Suppressor macrophage treated with lipopolysaccharide for 1 hour (primary cell): ENCODE results near the gene TSPEAR.

Source experiments
- DNase-seq, 3 donors: peaks; one replicate each; pipeline ENCODE4 v3.0.0-alpha.2; 2020 to 2022

Gene TSPEAR

GRCh38 chr21:44496564-44497550 is 214.5 kb downstream of the TSPEAR start:
- DNase-seq = no peak

GRCh38 chr21:44495611-44496563 is 215.5 kb downstream of the TSPEAR start:
- DNase-seq = no peak

- peak; percentile 21 to 33 (median 24) for DNase-seq
Observed at GRCh38 chr21:44494956-44495355, 216.4 kb downstream of the TSPEAR start.

GRCh38 chr21:44494418-44494817 is 217.0 kb downstream of the TSPEAR start:
- no peak for DNase-seq

GRCh38 chr21:44492567-44493385 is 218.6 kb downstream of the TSPEAR start:
- peak; percentile 45 to 60 (median 52) for DNase-seq

- no peak for DNase-seq
Observed at GRCh38 chr21:44490816-44491215, 220.6 kb downstream of the TSPEAR start.

GRCh38 chr21:44490405-44490804 is 221.0 kb downstream of the TSPEAR start:
- no peak for DNase-seq

GRCh38 chr21:44489962-44490361 is 221.4 kb downstream of the TSPEAR start:
- DNase-seq = no peak

GRCh38 chr21:44487831-44488230 is 223.5 kb downstream of the TSPEAR start:
- DNase-seq = peak; percentile 46 to 62 (median 62)

- no peak for DNase-seq
Observed at GRCh38 chr21:44486302-44486701, 225.1 kb downstream of the TSPEAR start.

GRCh38 chr21:44485796-44486195 is 225.6 kb downstream of the TSPEAR start:
- no peak for DNase-seq

GRCh38 chr21:44485254-44485793 is 226.0 kb downstream of the TSPEAR start:
- DNase-seq = peak in 1 of 3 donors; percentile 17

- no peak for DNase-seq
Observed at GRCh38 chr21:44484498-44485253, 226.7 kb downstream of the TSPEAR start.

GRCh38 chr21:44483288-44484237 is 227.8 kb downstream of the TSPEAR start:
- DNase-seq = no peak

GRCh38 chr21:44482581-44483287 is 228.6 kb downstream of the TSPEAR start:
- DNase-seq = no peak

GRCh38 chr21:44480200-44481053 is 230.9 kb downstream of the TSPEAR start:
- no peak for DNase-seq

- peak in 2 of 3 donors; percentile 28 to 31 for DNase-seq
Observed at GRCh38 chr21:44479556-44480199, 231.7 kb downstream of the TSPEAR start.

- DNase-seq = no peak
Observed at GRCh38 chr21:44478801-44479167, 232.6 kb downstream of the TSPEAR start.
